ENCODE measurements around the gene TRPV3. TPM values are rescaled to one million over a fixed set of nuclear protein-coding genes. Genes with fewer than 3 reads are reported as not detected.

The TRPV3 gene
- total RNA-seq, 2 experiments from 2014 or later: 0.61 to 0.89 TPM

DNA sequence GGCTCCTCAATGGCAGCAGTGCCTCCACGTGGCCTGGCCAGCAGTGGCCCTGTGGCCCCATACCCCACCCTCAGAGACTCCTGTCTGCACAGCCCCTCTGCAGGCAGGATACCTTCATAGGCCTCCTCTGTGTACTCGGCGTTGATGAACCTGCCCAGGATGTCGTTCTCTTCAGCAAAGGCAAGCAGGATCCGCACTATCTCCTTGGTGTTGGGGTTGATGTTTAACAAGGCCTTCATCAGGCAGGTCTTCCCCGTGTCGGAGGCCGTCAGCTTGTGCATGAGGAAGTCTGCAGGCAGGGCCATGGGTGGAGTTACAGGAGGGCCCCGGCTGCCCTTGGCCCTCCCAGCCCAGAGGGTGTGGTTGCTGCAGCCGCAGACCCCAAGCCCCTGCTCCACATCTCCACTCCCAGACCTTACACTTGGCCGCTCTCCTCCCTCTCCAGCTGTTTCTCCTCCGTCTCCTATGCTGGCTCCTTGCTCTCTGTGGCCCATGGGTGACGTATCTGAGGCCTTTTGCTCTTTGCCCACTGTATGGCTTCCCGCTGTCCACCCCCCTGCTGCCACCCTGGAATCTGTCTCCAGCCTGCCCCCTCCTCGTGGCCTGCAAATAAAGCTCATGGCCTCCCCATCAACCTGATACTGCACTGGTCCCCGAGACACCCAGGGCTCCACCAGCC, 15.1 kb downstream of the TRPV3 start:
- Mint-ChIP-seq H3K27me3 (peaks cover 5% of the 10 kb centered on the region), H3K27ac (no peak overlapping the region), H3K36me3 (ENCODE audit: low read depth) (no peaks in the 10 kb centered on the region), H3K9me3 (ENCODE audit: low read depth) (no peaks in the 10 kb centered on the region), H3K4me1 (no peaks in the 10 kb centered on the region), H3K4me3 (no peak overlapping the region)
- DNase-seq (no peak), ATAC-seq (no peak)
- intact Hi-C loops (cut with DNase I, micrococcal nuclease): no loop called here
- ChIA-PET POLR2A (no interaction called here), CTCF (no interaction called here)

DNA sequence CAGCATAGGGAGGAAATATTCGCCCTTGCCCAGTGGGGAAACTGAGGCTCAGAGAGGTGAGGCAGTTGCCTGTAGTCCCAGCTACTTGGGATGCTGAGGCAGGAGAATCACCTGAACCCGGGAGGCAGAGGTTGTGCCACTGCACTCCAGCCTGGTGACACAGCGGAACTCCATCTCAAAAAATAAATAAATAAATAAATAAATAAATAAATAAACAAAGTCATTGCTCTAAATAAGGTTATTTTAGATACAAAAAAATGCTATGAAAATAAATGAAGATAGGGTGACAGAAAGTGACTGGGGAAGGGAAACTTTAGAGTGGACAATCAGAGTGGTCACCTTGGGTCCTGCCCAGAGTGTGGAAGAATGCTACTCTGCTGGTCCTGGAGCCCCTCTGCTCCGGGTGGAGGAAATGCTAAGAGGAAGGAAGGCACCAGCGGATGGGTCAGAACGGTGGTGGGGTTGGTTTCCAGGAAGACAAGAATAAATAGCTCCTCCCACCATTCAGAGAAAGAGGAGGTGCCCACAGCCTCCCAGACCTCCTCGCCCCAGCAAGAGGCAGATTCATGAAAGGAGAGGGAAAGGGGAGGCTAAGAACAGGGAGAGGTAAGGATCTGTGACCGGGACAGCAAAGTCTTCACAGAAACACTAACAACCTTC, 17.6 kb downstream of the TRPV3 start:
- Mint-ChIP-seq H3K4me3 (no peak overlapping the region), H3K4me1 (no peaks in the 10 kb centered on the region), H3K36me3 (ENCODE audit: low read depth) (no peaks in the 10 kb centered on the region), H3K27me3 (peaks cover 5% of the 10 kb centered on the region), H3K9me3 (ENCODE audit: low read depth) (no peaks in the 10 kb centered on the region), H3K27ac (no peak overlapping the region)
- ChIA-PET POLR2A (no interaction called here), CTCF (interaction anchor here (0.6 kb wide), 1 partner anchor 587 kb away, joined by 3 read pairs; no protein-coding TSS in a partner anchor)
- no peak for ATAC-seq
- DNase-seq: no peak
- intact Hi-C loops (cut with DNase I, micrococcal nuclease): no loop called here

DNA sequence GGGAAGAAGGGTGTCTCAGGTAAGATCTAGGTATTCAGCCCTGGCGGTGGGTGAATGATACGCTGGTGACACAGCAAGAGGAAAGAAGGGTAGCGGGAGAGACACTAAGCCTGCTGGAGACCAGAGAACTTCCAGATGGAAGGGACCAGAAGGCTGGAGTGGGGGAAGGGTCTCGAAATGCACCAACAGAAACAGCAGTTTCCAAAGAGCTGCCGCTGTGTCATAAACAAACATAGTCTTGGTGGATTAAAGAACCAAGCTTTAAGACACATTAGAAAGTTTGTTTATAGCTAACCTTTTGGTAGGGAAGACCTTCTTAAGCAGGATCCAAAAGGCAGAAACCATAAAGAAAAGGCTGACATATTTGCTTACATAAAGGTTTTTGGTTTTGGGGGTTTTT, 20.9 kb downstream of the TRPV3 start:
- Mint-ChIP-seq H3K27me3 (peaks cover 3% of the 10 kb centered on the region), H3K4me1 (peaks cover 5% of the 10 kb centered on the region), H3K36me3 (ENCODE audit: low read depth) (no peaks in the 10 kb centered on the region), H3K27ac (no peak overlapping the region), H3K4me3 (no peak overlapping the region), H3K9me3 (ENCODE audit: low read depth) (no peaks in the 10 kb centered on the region)
- intact Hi-C loops (cut with DNase I, micrococcal nuclease): no loop called here
- DNase-seq: no peak
- CTCF ChIA-PET: interaction anchor here (1.0 to 1.4 kb wide), 2 partner anchors 17 to 25 kb away, joined by 4 to 5 read pairs; no protein-coding TSS in a partner anchor
- POLR2A ChIA-PET: no interaction called here
- ATAC-seq: no peak

GRCh38 chr17:3535253-3535995, 22.2 kb downstream of the TRPV3 start:
- DNase-seq (peak; percentile 84), ATAC-seq (peak; percentile 96)
- Mint-ChIP-seq H3K9me3 (ENCODE audit: low read depth) (no peaks in the 10 kb centered on the region), H3K4me3 (peak overlapping the region; percentile 21), H3K36me3 (ENCODE audit: low read depth) (no peaks in the 10 kb centered on the region), H3K27ac (no peak overlapping the region), H3K4me1 (peaks cover 5% of the 10 kb centered on the region), H3K27me3 (peaks cover 3% of the 10 kb centered on the region)
- POLR2A ChIA-PET: interaction anchor here (0.6 kb wide), 1 partner anchor 90 kb away, joined by 3 read pairs; no protein-coding TSS in a partner anchor
- CTCF ChIA-PET: interaction anchor here (0.6 kb wide), 1 partner anchor 142 kb away, joined by 3 read pairs; no protein-coding TSS in a partner anchor
- intact Hi-C loops (cut with DNase I, micrococcal nuclease): loop anchor here (1.0 to 2.0 kb wide), 5 partner anchors 101 to 487 kb away; partner anchors contain the start of genes CTNS (in 2 of the 2), SHPK (in 2 of the 2), EMC6 (in 1 of the 2) and TAX1BP3 (in 1 of the 2)

- peaks cover 5% of the 10 kb centered on the region for H3K4me1 Mint-ChIP-seq
- H3K36me3 Mint-ChIP-seq (ENCODE audit: low read depth): no peaks in the 10 kb centered on the region
- intact Hi-C loops (cut with DNase I, micrococcal nuclease): loop anchor here (1.0 to 2.0 kb wide), 5 partner anchors 101 to 487 kb away; partner anchors contain the start of genes CTNS (in 2 of the 2), SHPK (in 2 of the 2), EMC6 (in 1 of the 2) and TAX1BP3 (in 1 of the 2)
- no peak overlapping the region for H3K27ac Mint-ChIP-seq
- H3K9me3 Mint-ChIP-seq (ENCODE audit: low read depth): no peaks in the 10 kb centered on the region
- H3K4me3 Mint-ChIP-seq: peak overlapping the region; percentile 21
- ChIA-PET POLR2A (no interaction called here), CTCF (interaction anchor here (0.6 to 0.8 kb wide), 2 partner anchors 105 to 228 kb away, joined by 3 read pairs; no protein-coding TSS in a partner anchor)
- DNase-seq (peak; percentile 39), ATAC-seq (peak; percentile 57)
- peaks cover 3% of the 10 kb centered on the region for H3K27me3 Mint-ChIP-seq
These were observed 22.7 kb downstream of the TRPV3 start for GRCh38 chr17:3534881-3535252.

DNA sequence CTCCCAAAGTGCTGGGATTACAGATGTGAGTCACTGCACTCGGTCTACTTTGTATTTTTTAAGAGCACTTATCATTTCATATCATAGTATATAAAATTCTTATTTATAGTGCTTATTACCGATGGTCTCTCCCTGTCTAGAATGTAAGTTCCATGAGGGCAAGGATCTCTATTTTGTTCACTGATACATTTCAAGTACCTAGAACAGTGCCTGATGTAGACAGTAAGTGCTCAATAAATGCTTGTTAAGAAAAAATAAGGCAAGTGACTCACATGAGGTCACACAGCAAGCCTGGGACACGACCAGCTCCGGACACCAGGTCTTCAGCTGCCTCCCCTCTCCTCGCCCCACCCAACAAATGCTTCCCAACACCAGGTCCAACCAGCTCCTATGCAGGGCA, 23.9 kb downstream of the TRPV3 start:
- ChIA-PET CTCF (no interaction called here), POLR2A (no interaction called here)
- Mint-ChIP-seq H3K27ac (no peak overlapping the region), H3K9me3 (ENCODE audit: low read depth) (no peaks in the 10 kb centered on the region), H3K36me3 (ENCODE audit: low read depth) (no peaks in the 10 kb centered on the region), H3K27me3 (peaks cover 3% of the 10 kb centered on the region), H3K4me3 (no peak overlapping the region), H3K4me1 (peaks cover 5% of the 10 kb centered on the region)
- intact Hi-C loops (cut with DNase I, micrococcal nuclease): loop anchor here in 1 of 2 experiments (2.0 kb wide), 1 partner anchor 103 kb away; the partner anchor contains the start of genes CTNS and SHPK
- ATAC-seq (no peak), DNase-seq (no peak)

DNA sequence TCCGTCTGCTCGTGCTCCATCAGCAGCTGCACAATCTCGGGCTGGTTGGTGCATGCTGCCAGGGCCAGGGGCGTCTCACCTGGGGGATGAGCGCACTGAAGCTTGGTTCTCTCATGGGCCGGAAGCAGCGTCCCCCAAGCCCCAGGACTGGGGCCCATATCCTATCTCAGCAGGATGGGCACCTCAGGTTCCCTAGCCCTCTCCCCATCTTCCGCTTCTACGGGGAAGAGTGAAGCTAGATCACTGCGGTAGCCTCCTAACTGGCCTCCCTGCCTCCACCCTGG, 24.8 kb downstream of the TRPV3 start:
- H3K9me3 Mint-ChIP-seq (ENCODE audit: low read depth): no peaks in the 10 kb centered on the region
- intact Hi-C loops (cut with DNase I, micrococcal nuclease): no loop called here
- H3K27ac Mint-ChIP-seq: no peak overlapping the region
- ATAC-seq: no peak
- H3K36me3 Mint-ChIP-seq (ENCODE audit: low read depth): no peaks in the 10 kb centered on the region
- no peak for DNase-seq
- peaks cover 5% of the 10 kb centered on the region for H3K4me1 Mint-ChIP-seq
- H3K4me3 Mint-ChIP-seq: no peak overlapping the region
- peaks cover 2% of the 10 kb centered on the region for H3K27me3 Mint-ChIP-seq
- CTCF ChIA-PET: no interaction called here
- POLR2A ChIA-PET: no interaction called here

- ATAC-seq: no peak
- CTCF ChIA-PET: no interaction called here
- Mint-ChIP-seq H3K27ac (no peak overlapping the region), H3K36me3 (ENCODE audit: low read depth) (no peaks in the 10 kb centered on the region), H3K9me3 (ENCODE audit: low read depth) (no peaks in the 10 kb centered on the region), H3K4me3 (no peak overlapping the region), H3K4me1 (peaks cover 5% of the 10 kb centered on the region), H3K27me3 (peaks cover 2% of the 10 kb centered on the region)
- intact Hi-C loops (cut with DNase I, micrococcal nuclease): no loop called here
- no peak for DNase-seq
- POLR2A ChIA-PET: no interaction called here
These were observed 25.3 kb downstream of the TRPV3 start for GRCh38 chr17:3532106-3532858.

- ChIA-PET CTCF (interaction anchor here (0.6 kb wide), 1 partner anchor 46 kb away, joined by 3 read pairs; no protein-coding TSS in a partner anchor), POLR2A (no interaction called here)
- H3K4me3 Mint-ChIP-seq: no peak overlapping the region
- no peak for DNase-seq
- H3K36me3 Mint-ChIP-seq (ENCODE audit: low read depth): no peaks in the 10 kb centered on the region
- ATAC-seq: no peak
- peaks cover 2% of the 10 kb centered on the region for H3K27me3 Mint-ChIP-seq
- intact Hi-C loops (cut with DNase I, micrococcal nuclease): no loop called here
- no peak overlapping the region for H3K27ac Mint-ChIP-seq
- H3K9me3 Mint-ChIP-seq (ENCODE audit: low read depth): no peaks in the 10 kb centered on the region
- peaks cover 5% of the 10 kb centered on the region for H3K4me1 Mint-ChIP-seq
These were observed 26.1 kb downstream of the TRPV3 start for GRCh38 chr17:3531266-3532101.

GRCh38 chr17:3529817-3530741, 27.5 kb downstream of the TRPV3 start:
- Mint-ChIP-seq H3K27ac (no peak overlapping the region), H3K4me3 (no peak overlapping the region), H3K4me1 (peaks cover 5% of the 10 kb centered on the region), H3K9me3 (ENCODE audit: low read depth) (no peaks in the 10 kb centered on the region), H3K27me3 (peaks cover 2% of the 10 kb centered on the region), H3K36me3 (ENCODE audit: low read depth) (no peaks in the 10 kb centered on the region)
- ChIA-PET POLR2A (no interaction called here), CTCF (interaction anchor here (0.6 kb wide), 1 partner anchor 48 kb away, joined by 3 read pairs; no protein-coding TSS in a partner anchor)
- DNase-seq: no peak
- intact Hi-C loops (cut with DNase I, micrococcal nuclease): no loop called here
- ATAC-seq: no peak

Data from activated CD4-positive, alpha-beta T cell treated with anti-CD3 and anti-CD28 coated beads for 36 hours (primary cell).